GM19035 (cell line): ENCODE data around the gene LSM4.
A peak's percentile ranks its signal among the peaks of the same experiment; 100 is the strongest.
"Not testable (repeated sequence)": the region's sequence is repeated elsewhere in the genome, so short reads cannot be mapped to it uniquely, and the experiment has no call there.

Experiments used
- ATAC-seq: cut with Tn5 transposase; IDR thresholded peaks from one replicate; pipeline ENCODE4 v1.9.1; 2021; ENCODE audit not compliant: unreplicated experiment

LSM4 gene

DNA sequence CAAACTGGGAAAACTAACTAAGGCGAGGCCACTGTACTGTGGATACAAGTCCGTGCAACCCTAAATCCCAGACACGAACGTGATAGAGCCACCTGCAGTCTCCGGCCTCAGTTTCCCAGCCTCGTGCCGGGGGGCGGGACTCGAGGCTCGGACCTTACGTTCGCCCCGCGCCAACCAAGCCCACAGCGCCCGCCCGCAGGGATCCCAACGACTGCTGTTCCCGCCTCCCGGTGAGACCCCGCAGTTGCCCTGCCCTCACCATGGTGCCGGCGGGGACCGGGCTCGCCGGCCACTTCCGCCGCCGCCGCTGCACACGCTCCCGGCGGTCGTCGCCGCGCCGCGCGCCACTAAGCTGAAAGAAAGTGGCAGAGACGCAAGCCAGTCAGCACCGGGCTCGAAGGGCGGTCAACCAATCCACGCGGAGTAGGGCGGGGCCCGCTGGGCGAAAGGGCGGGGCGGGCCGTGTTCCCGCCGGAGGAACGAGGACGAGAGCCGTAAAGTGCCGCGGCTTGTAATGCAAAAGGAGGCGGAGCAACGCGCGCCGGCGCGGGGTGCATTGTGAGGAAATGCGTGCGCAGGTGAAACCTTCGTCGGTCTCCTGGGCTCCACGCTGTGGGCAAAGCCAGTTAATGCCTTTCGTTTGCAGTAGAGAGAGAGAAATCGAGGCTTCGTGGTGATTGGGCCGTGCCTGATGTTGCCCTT, at the start of gene LSM4:
LSM4 (minus strand) TSS at position 318 of the 702 bp plus-strand sequence; CDS start at position 262, 56 bp downstream.
- ATAC-seq = peak; percentile 95

DNA sequence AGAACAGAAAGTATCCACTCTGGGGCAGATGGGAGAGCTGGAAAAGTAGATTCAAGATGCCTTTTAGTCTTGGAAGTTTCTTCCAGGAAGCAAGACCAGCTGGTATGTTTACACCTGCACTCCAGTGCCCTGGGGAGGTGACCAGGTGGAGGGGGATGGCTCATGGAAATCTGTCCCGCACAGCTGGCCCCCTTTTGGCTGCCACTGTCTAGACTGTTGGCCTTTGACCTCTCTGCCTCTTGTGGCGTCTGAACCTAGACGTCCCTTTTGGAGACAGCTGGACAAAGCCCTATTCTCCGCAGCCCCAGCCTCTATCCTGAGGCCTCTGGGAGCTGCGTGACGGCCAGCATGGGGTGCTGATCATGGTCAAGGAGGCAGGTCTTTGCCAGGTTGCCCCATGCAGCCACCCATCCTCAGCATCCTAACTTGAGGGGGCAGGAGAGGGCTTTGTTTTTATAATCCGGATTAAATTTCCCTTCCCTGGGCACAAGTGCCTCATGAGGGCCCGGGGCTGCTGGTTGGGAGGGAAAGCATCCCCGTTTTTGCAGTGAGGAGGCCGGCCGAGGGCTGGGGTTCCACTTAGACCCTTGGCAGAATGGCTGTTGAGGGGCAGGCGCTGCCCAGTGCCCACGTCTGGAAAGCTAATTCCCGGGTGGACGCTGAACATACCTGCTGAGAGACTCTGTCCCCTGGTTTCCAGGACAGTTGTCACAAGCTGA, 45.8 kb upstream of the LSM4 start:
- ATAC-seq = no peak

DNA sequence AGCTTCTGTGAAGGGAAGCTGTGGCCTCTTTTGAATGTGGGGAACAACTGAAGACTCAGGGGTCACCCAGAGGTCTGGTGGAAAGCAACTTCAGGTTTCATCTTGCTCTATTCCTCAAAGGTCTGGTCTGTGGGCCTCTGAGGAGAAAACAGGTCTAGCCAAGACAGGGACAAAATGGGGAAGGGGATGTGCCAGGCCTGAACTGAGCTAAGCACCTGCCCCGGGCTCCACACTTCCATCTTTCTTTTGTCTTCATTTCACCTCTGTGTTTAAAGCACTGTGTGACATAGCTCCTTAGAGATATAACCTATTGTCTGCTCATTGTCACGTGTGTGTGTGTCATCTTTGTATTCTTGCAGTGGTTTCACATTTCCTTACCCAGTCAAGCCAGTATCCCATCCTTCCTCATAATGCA, 43.2 kb upstream of the LSM4 start:
- ATAC-seq = no peak

DNA sequence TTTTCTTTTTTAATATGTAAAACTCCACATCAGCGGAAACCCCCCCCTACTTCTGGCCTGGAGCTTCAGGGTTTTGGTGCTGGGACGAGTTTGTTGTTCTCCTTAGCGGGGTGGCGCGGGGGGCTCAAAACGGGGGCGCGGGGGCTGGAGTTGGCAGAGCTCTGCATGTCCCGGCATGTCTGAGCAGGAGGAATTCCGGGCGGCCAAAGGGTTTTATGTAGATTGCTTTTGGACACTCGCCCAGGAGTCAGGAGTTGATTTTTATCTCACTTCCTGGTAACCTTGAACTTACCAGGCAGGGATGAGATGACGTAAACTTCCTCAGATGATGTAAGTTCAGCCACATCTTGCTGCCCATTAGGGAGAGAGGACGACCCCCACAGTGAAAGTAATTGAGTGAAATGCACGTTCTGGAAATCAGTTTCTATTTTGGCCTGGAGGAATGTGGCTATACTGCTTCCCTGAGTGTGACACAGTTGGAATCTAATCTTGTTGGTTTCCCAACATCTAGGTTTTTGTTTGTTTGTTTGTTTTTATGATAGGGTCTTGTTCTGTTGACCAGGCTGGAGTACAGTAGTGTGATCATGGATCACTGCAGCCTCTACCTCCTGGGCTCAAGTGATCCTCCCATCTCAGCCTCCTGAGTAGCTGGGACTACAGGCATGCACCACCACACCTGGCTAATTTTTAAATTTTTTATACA, 42.1 kb upstream of the LSM4 start:
- no peak for ATAC-seq

DNA sequence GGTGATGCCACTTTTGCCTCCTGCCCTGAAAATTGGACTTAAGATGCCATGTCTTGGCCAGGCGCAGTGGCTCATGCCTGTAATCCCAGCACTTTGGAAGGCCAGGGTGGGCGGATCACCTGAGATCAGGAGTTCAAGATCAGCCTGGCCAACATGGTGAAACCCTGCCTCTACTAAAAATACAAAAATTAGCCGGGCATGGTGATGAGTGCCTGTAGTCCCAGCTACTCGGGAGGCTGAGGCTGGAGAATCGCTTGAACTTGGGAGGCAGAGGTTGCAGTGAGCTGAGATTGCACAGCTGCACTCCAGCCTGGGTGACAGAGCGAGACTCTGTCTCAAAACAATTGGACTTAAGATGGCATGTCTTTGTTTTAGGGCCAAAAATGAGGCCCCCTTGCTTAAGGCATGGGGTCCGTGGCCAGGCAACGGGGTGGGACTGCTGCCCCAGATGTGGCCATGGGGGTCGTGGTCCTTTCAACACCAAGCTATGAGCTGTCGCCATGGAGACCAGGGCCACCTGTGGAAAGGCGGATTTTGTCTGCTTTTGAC, 41.5 kb upstream of the LSM4 start:
- not testable (repeated sequence) for ATAC-seq

DNA sequence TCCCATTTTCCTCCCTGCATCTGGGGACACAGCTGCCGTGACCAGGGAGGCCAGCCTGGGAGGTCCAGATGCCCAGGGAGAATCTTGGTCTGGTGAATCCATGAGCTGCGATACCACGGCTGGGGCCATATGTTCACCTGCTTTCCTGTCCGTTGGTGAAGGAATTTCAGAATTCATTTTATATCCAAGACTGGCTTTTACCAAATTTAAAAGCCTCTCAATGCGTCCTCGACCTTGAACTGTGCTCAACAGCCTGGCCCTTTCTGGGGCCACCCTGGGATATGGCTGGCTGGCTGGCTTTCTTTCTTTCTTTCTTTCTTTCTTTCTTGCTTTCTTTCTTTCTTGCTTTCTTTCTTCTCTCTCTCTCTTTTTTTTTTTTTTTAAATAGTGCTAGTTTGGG, 40.9 kb upstream of the LSM4 start:
- ATAC-seq = no peak

DNA sequence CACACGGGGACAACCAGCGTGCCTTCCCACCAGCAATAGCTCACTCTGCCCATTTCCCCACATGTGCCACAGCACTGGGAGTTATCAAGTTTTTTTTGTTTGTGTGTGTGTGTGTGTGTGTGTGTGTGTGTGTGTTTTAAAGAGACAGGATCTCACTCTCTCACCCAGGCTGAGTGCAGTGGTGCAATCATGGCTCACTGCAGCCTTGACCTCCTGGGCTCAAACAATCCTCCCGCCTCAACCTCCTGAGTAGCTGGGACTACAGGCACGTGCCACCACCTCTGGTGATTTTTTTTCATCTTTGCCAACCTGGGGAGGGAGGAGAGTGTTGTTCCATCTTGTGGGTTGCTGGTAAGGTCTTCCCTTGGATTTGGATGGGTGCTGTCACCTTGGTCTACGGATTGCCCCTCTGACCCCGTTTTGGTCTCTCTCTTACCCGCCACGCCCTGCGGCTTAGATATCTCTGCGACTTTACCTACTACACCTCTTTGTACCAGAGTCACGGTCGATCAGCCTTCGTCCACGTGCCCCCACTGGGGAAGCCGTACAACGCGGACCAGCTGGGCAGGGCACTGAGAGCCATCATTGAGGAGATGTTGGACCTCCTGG, 40.2 kb upstream of the LSM4 start:
- no peak for ATAC-seq

DNA sequence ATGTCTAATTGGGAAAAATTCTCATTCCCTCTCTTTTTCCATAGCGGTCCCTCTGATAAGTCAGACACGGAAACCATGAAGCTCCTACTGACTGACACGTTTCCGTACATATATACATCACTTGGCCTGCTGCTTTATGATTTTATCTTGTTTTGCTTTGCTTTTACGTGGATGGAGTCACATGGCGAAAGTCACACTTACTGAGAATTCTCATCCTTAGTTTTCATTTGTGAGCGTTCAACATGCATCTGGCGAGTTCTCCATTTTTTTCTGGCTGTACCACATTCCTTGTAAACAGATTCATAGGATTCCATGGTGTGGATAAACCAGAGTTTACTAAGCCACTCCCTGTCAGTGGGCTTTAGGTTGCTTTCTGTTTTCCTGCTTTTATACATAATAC, 38.8 kb upstream of the LSM4 start:
- ATAC-seq = no peak

DNA sequence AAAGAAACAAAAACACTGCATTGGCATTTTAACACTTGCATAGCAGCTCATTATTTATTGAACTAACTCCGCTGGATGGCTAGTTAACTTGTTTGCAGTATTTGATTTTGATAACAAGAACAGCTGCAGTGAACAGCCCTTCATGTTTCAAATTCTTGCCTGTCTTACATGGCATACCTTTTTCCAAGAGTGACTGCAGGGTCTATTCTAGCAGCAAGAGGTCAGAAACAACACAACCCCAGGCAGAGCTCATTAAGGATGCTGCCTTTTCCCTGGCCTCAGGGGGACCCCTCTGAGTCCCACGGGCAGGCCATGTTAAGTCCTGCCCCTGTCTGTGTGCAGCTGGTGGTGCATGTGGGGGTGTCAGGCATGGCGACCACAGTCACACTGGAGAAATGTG, 34.2 kb upstream of the LSM4 start:
- ATAC-seq = no peak

DNA sequence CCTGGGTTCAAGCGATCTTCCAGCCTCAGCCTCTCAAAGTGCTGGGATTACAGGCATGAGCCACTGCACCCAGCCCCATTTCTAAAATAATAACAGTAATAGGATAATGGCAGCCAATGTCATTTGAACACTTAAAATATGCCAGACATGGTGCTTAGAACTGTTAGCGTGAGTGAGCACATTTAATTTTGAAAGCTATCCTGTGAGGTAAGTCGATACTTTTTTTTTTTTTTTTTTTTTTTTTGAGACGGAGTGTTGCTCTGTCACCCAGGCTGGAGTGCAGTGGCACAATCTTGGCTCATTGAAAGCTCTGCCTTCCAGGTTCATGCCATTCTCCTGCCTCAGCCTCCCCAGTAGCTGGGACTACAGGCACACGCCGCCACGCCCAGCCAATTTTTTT, 31.9 kb upstream of the LSM4 start:
- ATAC-seq = not testable (repeated sequence)

DNA sequence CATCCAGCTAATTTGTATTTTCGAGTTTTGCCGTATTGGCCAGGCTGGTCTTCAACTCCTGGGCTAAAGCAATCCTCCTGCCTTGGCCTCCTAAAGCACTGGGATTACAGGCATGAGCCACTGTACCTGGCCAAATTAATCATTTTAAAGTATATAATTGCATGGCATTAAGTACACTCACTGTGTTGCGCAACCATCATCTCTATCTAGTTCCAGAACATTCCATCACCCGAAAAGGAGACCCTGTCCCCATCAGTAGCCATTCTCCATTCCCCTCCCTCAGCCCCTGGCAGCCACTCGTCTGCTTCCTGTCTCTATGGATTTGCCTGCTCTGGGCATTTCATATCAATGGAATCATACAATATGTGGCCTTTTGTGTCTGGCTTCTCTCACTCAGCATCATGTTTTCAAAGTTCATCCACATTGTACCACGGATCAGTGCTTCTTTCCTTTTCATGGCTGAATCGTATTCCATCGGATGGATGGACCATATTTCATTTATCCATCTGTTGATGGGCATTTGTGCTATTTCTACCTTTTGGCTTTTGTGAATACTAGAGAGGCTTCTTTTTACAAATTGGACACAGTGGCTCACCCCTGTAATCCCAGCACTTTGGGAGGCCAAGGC, 30.6 kb upstream of the LSM4 start:
- ATAC-seq = no peak

DNA sequence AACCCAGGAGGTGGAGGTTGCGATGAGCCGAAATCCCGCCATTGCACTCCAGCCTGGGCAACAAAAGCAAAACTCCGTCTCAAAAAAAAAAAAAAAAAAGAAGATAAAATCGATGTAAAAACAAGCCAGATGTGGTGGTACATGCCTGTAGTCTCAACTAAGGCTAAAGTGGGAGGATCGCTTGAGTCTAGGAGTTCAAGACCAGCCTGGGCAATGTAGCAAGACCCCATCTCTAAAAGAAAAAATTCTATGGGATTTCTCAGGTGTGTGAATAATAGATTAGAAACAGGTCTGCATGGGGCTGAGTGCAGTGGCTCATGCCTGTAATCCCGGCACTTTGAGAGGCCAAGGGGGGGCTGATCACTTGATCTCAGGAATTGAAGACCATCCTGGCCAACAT, 28.7 kb upstream of the LSM4 start:
- ATAC-seq = no peak

DNA sequence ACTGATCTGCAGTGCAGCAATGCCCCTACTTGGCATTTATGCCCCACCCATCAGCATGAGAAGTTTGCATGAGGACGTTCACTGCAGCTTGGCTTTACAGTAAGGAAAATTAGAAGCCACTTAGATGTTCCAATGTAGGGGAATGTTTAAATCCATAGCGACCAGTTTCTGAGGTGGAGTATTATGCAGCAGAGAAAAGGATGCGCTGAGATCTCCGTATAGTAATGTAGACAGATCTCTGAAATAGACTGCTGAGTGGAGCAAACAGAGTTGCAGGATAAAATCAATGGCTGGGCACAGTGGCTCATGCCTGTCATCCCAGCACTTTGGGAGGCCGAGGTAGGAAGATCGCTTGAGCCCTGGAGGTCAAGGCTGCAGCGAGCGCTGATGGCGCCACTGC, 27.6 kb upstream of the LSM4 start:
- ATAC-seq = no peak

DNA sequence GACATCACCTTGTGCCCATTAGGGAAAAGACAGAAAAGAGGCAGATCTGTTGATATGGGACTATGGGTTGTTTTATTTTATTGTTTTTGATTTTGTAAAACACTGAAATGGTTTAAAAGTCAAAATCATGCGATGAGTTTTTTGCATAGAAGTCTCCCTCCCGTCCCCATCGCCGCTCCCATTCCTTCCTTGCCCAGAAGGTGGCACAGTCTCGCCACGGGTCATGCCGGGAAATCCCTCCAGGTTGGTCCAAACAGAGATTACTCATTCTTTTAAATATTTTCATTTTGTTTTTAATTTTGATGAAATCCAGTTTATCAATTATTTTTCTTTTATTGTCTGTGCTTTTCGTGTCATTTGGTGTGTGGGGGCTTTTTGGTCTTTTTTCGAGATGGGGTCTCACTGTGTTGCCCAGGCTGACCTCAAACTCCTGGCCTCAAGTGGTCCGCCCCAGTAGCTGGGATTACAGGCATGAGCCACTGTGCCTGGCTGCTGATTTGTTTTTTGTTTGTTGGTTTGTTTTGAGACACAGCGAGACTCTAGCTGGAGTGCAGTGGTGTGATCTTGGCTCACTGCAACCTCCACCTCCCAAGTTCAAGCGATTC, 26.8 kb upstream of the LSM4 start:
- ATAC-seq = no peak

DNA sequence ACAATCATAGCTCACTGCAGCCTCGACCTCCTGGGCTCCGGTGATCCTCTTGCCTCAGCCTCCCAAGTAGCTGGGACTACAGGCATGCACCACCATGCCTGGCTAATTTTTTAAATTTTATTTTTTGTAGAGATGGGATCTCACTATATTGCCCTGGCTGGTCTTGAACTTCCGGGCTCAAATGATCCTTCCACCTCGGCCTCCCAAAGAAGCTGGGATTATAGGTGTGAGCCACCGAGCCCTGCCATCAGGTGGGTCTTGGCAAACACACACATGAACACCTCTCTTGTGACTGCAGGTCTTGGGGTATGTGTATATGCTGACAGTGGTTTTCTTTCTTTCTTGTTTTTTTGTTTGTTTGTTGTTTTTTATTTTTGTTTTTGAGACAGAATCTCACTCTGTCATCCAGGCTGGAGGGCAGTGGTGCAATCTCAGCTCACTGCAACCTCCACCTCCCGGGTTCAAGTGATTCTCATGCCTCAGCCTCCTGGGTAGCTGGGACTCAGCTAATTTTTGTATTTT, 26.0 kb upstream of the LSM4 start:
- ATAC-seq = not testable (repeated sequence)

DNA sequence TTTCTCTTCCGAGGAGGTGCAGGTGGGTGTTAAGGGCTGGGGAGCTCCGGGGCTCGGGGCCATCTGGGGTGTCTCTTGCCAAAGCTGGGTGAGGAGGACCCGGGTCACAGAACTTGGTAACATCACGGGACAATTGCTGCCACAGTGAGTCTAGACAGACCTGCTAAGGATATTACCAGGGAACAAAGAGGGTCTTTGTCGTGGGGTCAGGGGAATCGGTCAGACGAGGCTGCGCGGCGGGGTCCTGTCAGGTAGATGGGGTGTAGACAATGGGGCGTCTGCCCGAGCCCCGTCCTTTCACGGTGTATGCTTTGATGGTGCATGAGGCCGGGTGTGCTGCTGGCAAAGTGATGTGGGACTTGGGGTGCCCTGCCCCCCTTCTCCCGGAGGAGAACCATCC, 25.3 kb upstream of the LSM4 start:
- ATAC-seq = no peak

DNA sequence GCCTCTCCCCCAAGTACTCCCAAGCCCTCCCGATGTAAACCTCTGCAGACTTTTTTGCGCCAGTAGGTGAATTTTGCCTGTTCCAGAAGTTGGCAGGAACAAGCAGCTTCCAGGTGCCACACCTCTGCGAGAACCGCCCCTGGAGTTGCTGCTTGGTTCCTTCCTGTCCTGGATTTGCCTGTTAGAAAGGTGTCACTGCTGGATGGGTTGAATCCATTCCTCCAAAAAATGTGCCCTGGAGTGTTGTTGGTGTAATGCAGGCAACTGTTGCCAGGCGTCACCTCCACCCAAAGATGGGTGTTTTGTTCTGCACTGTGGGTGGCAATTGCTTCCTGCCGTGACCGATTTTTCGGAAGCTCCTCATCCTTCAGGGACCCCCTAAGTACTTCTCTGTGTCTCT, 23.2 kb upstream of the LSM4 start:
- ATAC-seq = no peak

DNA sequence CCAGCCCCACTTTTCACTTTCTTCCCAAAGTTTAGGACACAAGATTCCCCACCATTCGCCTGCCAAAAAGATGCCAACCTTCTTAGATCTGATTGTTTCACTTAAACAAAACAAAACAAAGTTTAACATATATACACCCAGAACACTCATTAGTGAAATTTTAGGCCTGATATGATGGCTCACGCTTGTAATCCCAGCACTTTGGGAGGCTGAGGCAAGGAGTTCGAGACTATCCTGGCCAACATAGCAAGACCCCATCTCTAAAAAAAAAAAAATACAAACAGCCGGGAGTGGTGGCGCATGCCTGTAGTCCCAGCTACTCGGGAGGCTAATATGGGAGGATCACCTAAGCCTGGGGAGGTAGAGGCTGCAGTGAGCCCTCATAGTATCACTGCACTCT, 22.4 kb upstream of the LSM4 start:
- ATAC-seq = no peak

DNA sequence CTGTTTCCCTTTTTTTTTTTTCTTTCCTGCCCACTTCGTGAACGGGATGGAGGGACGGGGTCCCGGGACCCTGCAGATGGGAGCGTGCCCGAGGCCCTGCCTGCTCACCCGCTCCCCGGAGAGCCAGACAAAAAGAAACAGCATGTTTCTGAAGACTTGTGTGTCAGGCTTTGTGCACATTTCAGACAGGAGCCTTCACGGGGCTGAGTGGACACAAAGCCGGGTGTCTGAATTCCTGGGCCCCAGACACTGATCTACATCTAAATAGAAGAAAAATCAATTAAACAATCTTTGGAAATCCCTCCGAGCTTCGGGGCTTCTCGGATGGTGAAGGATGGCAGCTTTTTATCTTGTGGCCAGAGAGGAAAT, 21.7 kb upstream of the LSM4 start:
- no peak for ATAC-seq

DNA sequence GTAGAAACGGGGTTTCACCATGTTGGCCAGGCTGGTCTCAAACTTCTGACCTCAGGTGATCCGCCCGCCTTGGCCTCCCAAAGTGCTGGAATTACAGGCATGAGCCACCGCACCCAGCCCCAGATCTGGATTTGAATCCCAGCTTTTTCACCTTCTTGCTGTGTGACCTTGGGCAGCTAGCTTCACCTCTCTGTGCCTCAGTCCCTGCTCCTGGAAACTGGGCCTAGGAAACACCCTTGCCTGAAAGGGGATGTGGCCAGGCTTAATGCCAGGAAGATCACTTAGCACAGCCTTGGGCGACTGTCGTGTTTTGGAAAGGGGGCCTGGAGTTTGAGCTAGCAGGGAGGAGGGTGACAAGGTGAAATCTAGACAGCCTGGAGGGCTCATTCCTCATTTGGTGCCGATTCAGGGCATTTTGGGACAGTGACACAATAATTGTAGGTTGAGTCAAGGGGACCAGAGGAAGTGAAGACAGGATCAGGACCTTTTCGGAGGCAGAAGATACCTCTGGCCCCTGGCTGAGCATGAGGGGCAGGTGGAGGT, 19.3 kb upstream of the LSM4 start:
- ATAC-seq = no peak
